Measurements from ENCODE around the gene SAP30BP.

Gene SAP30BP

DNA sequence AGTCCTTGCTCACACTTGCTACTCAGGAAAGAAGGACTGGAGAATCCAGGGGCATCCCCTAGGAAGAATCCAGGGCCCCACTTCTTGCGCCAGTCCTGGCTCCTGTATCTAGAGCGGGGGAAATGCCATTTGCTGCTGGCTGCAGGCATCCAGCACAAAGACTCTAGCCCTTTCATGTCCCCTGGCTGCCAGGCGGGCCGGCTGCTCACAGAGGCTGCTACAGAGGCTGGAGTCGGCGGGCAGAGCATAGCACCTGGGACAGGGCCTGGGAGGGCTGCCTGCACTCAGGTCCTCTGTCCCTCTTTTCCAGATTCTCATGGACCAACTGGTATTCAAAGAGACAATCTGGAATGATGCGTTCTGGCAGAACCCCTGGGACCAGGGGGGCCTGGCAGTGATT, 20.1 kb upstream of the SAP30BP start:
- DNase-seq (ENCODE audit: low spot score): no peak

DNA sequence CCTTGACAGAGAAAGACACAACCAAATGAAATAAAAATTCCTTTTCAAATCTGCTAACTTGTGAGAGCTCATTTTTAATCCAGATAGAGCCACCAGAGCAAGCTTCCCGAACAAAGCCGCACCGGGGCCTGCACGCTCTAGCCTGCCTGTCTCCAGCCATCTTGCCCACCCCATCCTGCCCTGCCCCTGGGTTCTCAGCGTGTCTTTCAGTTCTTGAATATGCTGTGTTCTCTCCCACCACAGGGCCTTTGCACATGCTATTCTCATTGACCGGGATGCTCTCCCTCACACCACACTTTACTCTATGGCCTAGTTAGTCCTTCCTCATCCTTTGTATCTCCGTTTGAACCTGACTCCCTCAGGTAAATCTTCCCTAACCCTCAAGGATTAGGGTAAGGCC, 19.2 kb upstream of the SAP30BP start:
- DNase-seq (ENCODE audit: low spot score): no peak

DNA sequence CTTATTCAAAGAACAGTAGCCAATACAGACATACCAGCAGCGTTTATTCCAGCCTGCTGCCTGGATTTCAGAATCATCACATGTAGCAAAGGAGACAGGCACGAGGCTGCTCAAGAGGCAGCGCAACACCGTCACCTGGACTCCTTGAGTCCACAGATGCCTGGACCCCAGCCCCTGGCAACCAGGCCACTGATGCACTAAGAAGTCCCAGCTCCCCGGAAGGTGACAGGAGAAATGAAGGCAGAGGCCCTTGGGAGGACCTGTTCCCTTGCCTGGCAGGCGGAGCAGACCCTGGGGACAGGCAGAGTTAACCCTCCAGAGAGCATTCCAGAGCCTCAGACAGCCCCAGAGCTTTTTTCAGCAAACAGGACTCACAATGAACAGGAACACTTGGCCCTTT, 17.5 kb upstream of the SAP30BP start:
- DNase-seq (ENCODE audit: low spot score): no peak

DNA sequence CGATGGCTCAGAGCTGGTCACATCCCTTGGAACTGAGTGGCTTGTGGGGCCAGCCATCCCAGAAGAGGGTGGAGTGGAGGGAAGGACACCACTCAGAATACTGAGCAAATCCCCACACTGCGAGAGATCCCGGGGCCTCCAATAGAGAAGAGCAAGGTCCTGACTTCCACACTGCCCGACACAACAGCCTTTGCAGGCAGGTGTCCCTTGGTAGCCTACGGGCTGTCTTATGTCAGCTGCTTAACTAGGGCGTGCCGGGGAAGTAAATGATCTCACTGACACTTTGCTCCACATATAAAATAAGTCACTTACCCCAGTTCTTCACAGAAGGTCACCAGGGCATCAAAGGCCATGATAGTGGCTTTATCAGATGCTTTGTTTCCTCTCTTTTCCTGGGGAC, 16.3 kb upstream of the SAP30BP start:
- DNase-seq (ENCODE audit: low spot score): no peak

DNA sequence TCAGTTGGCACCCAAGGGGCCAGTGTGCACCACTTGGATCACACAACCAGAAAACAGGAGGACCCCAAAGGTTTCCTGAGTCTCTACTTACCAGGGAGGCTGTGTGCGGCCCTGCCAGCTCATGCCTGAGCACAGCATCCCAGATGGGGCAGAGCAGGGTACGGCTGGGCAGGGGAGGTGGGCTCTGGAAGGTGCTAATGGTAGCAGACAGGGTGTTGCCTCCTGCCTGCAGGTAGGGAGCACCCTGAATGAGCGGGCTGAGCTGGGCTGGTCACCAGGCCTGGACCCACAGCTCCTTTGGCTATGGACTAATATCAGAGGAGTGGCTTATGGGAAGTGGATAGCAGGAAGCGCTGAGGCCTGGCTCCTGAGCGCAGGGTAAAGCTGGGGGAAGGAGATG, 14.8 kb upstream of the SAP30BP start:
- no peak for DNase-seq (ENCODE audit: low spot score)

DNA sequence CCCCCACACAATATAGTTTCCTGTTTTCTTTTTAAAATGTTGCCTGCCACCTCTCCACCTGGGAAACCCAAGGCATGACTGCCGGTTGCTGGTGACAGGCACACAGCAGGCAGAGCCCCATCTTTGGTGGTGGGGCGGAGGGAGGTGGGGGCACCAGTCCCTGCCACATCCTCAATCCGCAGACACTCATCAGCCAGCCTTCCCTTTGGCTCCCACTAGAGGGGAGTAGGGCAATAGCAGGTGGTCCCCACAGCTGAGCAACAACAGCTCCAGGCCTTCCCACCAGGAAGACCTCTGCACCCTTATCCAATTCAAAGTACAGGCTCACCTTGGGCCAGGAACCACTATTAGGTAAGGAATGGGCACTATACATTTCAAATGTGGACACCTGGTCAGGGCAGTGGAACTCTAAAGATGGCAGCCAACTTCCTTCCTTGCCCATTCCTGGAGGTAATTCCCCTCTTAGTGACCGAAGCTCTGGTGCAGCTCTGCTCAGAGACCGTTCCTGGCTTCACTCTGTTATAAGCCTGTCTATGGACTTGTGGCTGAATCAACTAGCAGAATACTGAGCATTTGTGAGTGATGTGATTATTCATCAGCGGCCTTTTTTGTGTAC, 14.1 kb upstream of the SAP30BP start:
- peak; percentile 51 for DNase-seq (ENCODE audit: low spot score)

DNA sequence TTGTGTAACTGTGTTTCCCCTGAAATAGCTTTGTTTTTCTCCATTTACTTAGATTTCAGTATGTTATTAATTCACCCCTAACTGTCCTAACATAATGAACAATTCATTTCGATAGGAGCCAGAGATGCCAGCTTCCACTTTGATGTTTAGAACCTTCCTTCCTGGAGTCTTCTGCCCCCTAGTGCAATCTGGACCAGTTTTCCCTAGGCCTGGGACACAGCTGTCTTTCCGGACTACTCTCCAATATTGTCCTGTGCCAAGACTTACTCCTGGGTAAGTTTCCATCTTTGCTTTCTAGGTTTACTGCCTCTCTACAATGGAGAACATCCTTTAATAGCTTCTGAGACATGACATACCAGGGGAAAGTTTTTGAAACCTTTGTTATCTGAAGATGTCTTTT, 13.0 kb upstream of the SAP30BP start:
- no peak for DNase-seq (ENCODE audit: low spot score)

DNA sequence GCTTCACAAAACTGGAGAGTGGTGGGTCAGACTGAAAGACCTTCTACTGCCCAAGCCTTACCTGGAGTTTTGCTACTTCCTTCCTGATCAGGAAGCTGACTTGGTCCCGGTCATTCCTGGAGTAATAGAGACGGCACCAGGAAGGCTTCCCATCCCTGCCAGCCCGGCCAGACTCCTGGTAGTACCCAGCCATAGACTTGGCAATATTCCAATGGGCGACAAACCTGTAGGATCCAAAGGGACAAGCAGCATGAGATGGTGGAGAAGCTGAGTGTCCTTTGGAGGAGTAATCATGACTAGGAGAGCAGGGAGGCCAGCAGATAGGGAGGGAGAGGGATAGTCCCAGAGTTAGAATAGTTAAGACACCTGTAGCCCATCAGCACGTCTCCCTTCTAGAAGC, 8.9 kb upstream of the SAP30BP start:
- no peak for DNase-seq (ENCODE audit: low spot score)

DNA sequence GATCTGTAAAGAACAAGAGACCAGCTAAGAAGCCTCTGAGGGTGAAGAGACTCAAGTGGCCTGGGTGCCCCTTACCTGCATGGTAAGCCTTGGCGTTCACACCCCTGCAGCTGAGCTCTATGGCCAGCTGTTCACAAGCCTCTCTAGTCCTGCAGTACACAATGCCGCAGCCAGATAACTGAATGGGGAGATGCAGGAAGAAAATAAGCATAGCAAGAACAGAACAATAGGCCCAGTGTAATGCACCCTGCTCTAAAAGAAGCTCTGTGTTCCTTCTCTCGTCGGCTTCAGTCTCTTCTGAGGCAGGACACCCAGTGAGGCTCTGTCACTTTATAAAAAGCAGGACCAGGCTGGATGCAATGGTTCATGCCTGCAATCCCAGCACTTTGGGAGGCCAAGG, 5.6 kb upstream of the SAP30BP start:
- DNase-seq (ENCODE audit: low spot score): no peak

DNA sequence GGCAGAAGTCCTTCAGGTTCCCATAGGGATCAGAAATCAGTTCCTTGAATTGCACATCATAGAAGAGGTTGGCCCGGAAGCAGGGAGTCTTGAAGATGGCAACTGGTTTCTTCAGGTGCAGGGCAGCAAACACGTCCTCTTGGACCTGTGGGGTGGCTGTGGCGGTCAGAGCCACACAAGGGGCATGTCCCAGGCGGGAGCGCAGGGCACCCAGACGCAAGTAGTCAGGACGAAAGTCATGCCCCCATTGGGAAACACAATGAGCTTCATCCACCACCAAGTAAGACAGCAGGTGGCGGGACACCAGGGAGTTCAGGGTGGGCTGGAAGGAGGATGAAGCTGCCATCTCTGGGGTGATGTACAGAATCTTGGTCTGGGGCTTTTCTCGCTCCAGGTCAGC, 4.6 kb upstream of the SAP30BP start:
- no peak for DNase-seq (ENCODE audit: low spot score)

DNA sequence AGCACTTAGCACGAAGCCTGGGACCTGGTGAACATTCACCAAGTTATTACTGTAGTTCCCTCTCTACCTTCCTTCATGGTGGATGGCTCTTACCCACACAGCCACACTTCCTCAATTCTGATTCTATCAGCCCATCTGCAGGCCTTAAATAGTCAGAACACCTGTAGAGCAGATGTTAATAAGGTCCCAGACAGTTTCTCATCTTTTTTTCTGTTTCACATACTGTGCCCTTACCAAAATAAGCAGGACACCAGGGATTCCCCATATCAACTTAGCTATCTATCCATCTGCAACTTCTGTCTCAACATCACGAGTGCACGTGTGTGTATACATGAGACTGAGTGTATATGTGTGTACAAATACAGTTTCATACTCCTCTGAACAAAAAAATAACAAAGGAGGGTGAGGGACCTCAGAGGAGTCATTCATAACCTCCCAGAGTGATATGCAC, 3.0 kb upstream of the SAP30BP start:
- DNase-seq (ENCODE audit: low spot score): no peak

DNA sequence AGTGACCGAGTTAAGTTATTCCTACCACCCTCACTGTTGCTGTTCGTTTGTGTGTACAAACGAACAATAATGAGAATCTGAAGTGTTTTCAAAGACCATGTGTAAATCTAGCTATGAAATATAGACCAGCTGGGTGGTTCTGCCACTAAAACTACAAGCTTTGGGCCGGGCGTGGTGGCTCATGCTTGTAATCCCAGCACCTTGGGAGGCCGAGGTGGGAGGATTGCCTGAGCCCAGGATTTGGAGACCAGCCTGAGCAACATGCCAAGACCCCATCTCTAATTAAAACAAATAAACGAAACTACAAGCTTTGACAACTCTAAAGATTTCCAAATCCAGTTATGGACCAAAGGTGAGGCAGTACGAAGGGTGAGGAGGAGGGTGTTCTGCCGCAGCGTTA, 1.2 kb upstream of the SAP30BP start:
- no peak for DNase-seq (ENCODE audit: low spot score)

DNA sequence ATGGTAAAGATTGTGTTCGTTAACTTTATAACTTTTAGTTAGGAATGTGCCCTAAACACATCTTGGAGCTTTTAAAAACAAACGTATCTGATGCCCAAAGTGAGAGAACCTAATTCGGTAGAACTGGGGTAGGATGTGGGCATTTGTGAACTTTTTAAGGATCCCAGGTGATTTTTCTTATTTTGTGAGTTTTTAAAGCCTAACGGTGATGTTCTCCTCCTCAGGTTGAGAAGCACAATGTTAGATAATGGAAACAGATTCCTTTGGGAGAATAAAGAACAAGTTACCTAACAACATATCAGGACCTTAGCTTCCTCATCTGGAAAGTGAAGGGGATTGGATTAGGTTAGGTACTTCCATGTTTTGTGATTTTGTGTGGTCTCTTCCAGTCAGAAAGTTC, 687 bp downstream of the SAP30BP start:
- no peak for DNase-seq (ENCODE audit: low spot score)

DNA sequence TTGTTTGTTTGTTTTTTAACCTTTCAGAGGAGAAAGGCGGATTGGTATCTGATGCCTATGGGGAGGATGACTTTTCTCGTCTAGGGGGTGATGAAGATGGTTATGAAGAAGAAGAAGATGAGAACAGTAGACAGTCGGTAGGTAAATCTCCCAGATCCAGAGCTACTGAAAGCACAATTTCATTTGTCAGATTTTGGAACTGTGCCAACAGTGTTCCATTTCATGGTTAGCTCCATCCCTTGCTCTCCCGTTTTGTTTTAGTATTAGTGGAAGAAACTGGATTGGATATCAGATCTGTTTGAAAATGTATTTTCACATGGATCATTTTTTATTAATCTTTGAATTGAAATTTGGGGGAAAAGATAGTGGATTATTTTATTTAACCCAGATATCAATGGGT, 1.4 kb downstream of the SAP30BP start:
- DNase-seq (ENCODE audit: low spot score): no peak

DNA sequence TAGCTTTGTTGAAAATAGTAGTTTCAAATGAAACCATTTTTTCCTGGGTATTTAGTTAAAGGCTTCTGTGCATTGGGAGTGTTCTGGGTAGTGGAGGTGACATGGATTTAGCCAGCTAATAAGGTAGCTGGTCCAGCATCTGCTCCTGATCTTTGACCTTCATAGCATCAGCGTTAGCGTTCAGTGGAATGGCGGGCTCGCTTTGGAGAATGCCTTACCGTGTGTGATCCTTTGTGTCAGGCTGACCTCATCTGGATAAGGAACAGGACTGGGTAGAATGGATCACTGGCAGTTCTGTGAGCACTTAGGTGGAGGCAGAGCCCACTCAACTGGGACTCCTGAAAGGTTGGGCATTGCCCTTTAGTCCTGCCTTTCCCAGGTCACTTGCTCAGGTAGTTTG, 3.7 kb downstream of the SAP30BP start:
- no peak for DNase-seq (ENCODE audit: low spot score)

DNA sequence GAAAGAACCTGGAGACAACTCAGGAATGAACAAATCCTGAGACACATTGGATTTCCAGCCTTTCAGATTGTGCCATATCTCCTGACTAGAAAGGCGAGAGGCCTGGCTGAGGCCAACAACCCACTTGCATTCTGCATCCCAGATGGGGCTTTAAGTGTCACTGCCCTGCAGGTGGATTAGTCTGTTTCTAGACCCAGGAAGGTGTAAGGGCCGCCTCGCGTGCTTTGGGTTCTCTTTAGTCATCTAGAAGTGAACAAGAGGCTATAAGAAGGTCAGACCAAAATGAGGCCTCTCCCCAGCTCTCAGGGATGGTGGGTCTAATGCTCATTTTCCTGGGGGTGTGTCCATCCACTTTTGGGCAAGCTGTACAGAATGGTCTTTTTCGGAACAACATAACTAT, 4.9 kb downstream of the SAP30BP start:
- no peak for DNase-seq (ENCODE audit: low spot score)

DNA sequence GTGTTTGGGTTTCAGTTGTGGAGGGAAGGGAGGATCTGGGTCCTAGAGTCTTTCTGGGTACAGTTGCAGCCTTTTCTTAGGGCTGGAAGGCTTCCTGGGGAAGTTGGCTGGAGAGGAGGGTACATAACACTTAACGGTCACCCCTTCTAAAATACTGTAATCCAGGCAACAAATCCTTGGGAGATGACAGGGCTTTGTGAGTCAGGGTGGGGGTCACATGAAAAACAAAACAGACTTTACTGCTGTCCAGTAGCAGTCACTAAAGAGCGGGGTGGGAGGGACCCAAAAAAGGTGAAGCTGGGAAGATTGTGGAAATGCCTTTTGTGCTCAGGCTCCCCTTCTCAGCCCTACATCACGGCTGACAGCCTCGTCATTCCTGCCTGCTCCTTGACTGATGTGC, 6.3 kb downstream of the SAP30BP start:
- no peak for DNase-seq (ENCODE audit: low spot score)

DNA sequence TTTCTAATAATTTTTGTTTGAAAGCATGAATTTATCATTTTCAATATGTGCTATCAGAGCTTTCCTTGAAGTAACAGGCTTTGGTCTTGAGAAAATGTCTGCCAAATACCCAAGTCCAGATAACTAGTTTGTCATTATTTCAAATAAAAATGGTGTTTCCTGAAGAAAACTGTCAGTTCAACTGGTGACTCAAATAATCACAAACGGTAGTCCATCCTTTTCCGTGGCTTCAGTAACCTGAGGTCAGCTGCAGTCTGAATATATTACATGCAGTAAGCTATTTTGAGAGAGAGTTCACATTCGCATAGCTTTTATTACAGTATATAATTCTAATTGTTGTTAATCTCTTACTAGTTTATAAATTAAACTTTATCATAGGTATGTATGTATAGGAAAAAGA, 9.3 kb downstream of the SAP30BP start:
- DNase-seq (ENCODE audit: low spot score): no peak

DNA sequence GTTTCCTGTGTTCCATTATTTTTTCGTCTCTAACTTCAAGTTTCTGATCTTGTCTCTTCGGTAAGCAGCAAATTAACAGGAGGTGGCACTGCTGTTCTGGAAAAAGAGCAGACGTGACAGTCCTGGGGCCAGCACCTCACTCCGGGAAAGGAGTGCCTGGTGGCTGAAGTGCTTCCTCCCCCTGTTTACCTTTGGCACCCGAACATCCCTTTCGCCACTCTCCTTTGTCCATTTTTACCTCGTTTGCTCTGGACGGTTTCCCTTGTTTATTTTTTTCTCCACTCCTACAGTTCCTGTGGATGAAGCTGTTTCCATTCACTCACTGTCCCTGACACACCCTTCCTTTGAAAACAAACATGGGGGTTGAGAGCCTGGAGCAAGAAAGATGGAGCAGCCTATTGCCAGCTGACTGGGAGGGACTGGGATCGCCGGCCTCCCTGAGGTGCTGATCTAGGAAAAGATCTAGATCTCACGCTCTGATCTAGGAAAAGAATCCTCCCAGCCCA, 12.6 kb downstream of the SAP30BP start:
- DNase-seq (ENCODE audit: low spot score): no peak

DNA sequence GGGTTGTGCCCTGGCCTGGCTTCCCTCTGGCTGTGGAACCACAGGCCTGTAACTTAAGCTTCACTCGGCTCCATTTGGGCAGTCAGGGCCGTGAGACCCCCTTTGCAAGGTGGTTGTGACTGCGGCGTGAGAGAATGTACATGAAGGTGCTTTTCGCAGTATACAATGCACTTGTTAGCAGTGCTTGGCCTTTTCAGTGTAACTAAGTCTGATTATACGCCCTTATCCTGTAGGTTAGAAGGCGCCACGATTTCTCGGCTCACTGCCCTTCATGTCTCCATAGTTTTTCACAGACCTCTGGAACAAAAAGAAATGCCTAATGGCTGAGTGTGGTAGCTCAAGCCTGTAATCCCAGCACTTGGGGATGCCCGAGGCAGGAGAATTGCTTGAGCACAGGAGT, 13.3 kb downstream of the SAP30BP start:
- no peak for DNase-seq (ENCODE audit: low spot score)

DNA sequence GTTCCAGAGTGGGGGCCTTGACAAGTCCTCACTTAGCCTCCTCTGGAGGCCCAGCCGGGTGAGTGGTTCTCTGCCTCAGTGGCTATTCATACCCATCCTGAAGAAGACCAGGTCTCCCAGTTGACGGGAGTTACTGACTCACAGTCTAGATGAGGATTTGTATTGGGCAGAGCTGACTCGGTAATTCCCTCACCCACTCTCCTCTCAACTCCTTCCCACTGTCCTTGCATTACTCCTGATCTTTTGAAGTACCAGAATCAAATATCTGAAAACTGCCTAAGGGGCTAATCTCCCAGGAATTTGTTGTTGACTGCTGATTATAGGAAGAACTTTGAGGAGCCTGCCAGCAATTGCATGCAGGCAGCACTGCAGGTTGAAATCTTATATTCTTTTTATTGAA, 14.2 kb downstream of the SAP30BP start:
- no peak for DNase-seq (ENCODE audit: low spot score)

DNA sequence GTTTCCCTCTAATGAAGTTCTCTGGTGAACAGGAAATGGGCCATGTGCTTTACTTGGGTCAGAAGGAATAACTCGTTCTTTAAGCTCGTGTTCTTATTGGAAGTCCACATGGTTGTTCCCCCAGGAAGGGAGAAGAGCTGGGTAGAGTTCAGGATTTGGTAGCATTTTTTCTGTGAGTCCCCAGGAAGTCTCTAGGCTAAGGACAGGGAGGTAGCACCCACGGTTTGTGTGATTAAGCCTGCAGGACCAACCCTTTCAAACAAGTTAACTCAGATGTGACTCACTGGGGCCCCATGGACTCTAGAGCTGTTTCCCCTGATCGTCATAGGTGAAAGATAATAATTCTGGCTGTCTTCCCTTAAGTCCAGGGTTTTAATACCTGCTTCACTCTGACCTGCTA, 16.4 kb downstream of the SAP30BP start:
- DNase-seq (ENCODE audit: low spot score): peak; percentile 65

DNA sequence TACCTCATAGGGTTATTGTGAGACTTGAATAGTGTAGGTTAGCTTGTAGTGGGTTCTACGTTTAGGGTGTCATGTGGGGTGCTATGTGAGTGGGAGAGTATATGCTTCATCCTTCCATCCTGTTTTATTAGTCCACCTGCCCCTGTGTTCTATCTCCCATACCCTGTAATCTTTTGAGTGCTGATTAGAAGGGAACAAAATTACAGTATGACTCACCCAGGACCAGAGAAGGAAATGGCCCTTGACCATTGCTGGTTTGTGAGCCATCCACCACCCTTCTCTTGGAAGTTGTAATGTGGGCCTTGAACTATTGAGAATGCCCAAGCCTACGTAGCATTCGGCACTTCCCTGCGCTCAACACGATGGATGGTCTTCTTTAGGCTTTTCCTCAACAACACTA, 17.1 kb downstream of the SAP30BP start:
- DNase-seq (ENCODE audit: low spot score): no peak

DNA sequence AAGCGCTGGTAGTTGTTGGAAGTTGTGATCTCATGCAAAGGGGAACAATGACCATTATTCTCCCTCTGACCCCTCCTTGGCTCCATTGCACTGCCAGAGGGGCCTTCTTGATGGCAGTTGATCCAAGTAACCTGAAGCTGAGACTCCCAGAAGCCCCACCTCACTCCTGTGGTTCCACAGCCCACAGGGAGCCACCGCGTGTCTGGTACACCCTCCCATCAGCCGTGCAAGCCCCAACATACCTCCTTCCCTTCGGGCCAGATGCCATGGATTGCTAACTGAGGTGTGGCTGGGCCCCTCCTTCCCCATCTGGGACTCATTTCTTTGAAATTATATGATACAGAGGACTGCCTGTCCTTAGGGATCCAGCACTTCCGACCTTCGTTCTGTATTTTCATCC, 17.8 kb downstream of the SAP30BP start:
- DNase-seq (ENCODE audit: low spot score): no peak

DNA sequence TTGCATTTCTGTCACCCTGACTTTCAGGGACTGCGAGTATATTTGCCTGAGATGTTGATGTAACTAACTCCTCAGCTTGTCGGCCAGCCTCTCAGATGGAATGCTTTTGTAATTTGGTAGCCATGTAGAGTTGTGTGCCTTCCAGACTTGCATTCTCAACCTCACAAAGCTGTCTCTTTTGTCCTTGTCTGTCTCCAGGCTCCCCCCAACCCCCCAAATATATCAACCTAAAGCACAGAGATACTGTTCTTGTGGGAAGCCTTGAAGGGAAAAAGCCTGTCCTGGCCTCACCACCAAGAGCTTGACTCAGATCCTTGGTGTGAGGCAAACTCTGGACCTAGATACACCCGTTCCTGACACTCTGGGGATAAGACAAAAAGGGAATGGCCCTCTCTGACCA, 18.4 kb downstream of the SAP30BP start:
- no peak for DNase-seq (ENCODE audit: low spot score)
